Endothelial cell of umbilical vein (primary cell): Measurements from ENCODE around the gene GPR158. TPM values are rescaled to one million over a fixed set of nuclear protein-coding genes. Genes with fewer than 3 reads are reported as not detected.

Source experiments
- BruUV-seq: library from RNA; stranded (reverse); fragments of 400-500 nt; replicated peaks from 2 replicates; lab custom pipeline; 2021; lab: Mats Ljungman, UMichigan
- CTCF ChIA-PET: fragments of 300-600, 350-600 bp; sonication (Branson Sonifier 250); formaldehyde crosslinking; loops from one replicate; lab custom pipeline; 2021; ENCODE audit warnings: antibody characterized with exemption, inconsistent platforms; lab: Charles Lee
- POLR2A ChIA-PET: fragments of 300-600, 350-600 bp; sonication (Branson Sonifier 250); formaldehyde crosslinking; loops from one replicate; lab custom pipeline; 2021; ENCODE audit warnings: antibody characterized with exemption, inconsistent platforms; lab: Charles Lee
- DNase-seq: peaks from one replicate; pipeline ENCODE4 v3.0.0-alpha.2; 2011; ENCODE audit warnings: low read depth, low spot score
- FAIRE-seq: peaks from 2 replicates; lab custom pipeline; 2011; peaks lifted over from hg19 to GRCh38; lab: Jason Lieb, UNC
- H2AFZ ChIP-seq: 2 replicates; pipeline ENCODE4 v1.6.0; 2012; ENCODE audit warnings: low read depth, low read length, control low read depth, inconsistent platforms
- H3K27ac ChIP-seq: 2 replicates; pipeline ENCODE4 v1.5.1; 2011; ENCODE audit warnings: low read depth, mild to moderate bottlenecking, control low read depth, low read length, moderate library complexity; ENCODE audit not compliant: insufficient read depth
- H3K27me3 ChIP-seq, 2 experiments: 2 replicates each; pipeline versions ENCODE4 v1.6.0 to v1.6.1; 2011; ENCODE audit warnings: low read length in 2 of 2, mixed read lengths in 1 of 2; ENCODE audit not compliant: control insufficient read depth in 2 of 2, insufficient read depth in 2 of 2
- H3K36me3 ChIP-seq, 2 experiments: 2 replicates in 1 of 2; 3 replicates in 1 of 2; pipeline ENCODE4 v1.5.1; 2011; ENCODE audit warnings: low read length in 2 of 2, mild to moderate bottlenecking in 1 of 2, moderate library complexity in 1 of 2; ENCODE audit not compliant: control insufficient read depth in 2 of 2, insufficient read depth in 2 of 2; ENCODE audit errors: extremely low read depth in 1 of 2
- H3K4me1 ChIP-seq: 3 replicates; pipeline ENCODE4 v1.5.1; 2011; ENCODE audit warnings: mild to moderate bottlenecking, low read length; ENCODE audit not compliant: control insufficient read depth, insufficient read depth; ENCODE audit errors: extremely low read depth
- H3K4me2 ChIP-seq: 2 replicates; pipeline ENCODE4 v1.6.1; 2011; ENCODE audit warnings: low read length, control low read depth, mixed read lengths; ENCODE audit not compliant: insufficient read depth
- H3K4me3 ChIP-seq, 3 experiments: fragments of 200-600 bp in 1 of 3; sonication (generic), shearing (Covaris generic) in 1 of 3; replicated peaks in 1 of 3; 2 replicates each; pipeline ENCODE4 v1.5.1; 2011 to 2016; ENCODE audit warnings: control low read depth in 3 of 3, low read length in 3 of 3, mild to moderate bottlenecking in 2 of 3, inconsistent platforms in 1 of 3, low read depth in 1 of 3, moderate library complexity in 1 of 3; ENCODE audit not compliant: insufficient read depth in 1 of 3
- H3K79me2 ChIP-seq: 2 replicates; pipeline ENCODE4 v1.6.0; 2012; ENCODE audit warnings: low read length, inconsistent platforms; ENCODE audit not compliant: control insufficient read depth, insufficient read depth
- H3K9ac ChIP-seq: replicated peaks from 2 replicates; pipeline ENCODE3; 2011; ENCODE audit warnings: low read length, control low read depth; ENCODE audit not compliant: insufficient read depth; ENCODE audit errors: extremely low read depth
- H3K9me1 ChIP-seq: replicated peaks from 3 replicates; pipeline ENCODE4 v1.6.0; 2011; ENCODE audit warnings: mild to moderate bottlenecking, low read length; ENCODE audit not compliant: control insufficient read depth, insufficient read depth; ENCODE audit errors: extremely low read depth
- H3K9me3 ChIP-seq: replicated peaks from 2 replicates; pipeline ENCODE4 v1.5.1; 2012; ENCODE audit warnings: low read length, inconsistent platforms; ENCODE audit not compliant: control insufficient read depth, insufficient read depth
- H4K20me1 ChIP-seq: replicated peaks from 2 replicates; pipeline ENCODE3; 2011; ENCODE audit warnings: mild to moderate bottlenecking, low read length; ENCODE audit not compliant: control insufficient read depth, insufficient read depth; ENCODE audit errors: extremely low read depth
- CTCF ChIP-seq, 2 donors: IDR thresholded peaks; 1 replicate in 1 of 2; 2 replicates in 1 of 2; pipeline ENCODE4 v1.5.1; 2011; ENCODE audit warnings: low read length in 2 of 2, mild to moderate bottlenecking in 2 of 2, moderate library complexity in 2 of 2, control low read depth in 1 of 2, inconsistent platforms in 1 of 2, low read depth in 1 of 2; ENCODE audit not compliant: insufficient read depth in 1 of 2; ENCODE audit errors: extremely low read depth in 1 of 2
- EZH2 ChIP-seq: IDR thresholded peaks from 2 replicates; pipeline ENCODE4 v1.6.1; 2012; ENCODE audit warnings: borderline replicate concordance, low read depth, mild to moderate bottlenecking, moderate library complexity, low read length, inconsistent platforms; ENCODE audit not compliant: severe bottlenecking
- FOS ChIP-seq: IDR thresholded peaks from 2 replicates; pipeline ENCODE4 v1.6.1; 2011; ENCODE audit warnings: mild to moderate bottlenecking, low read length, moderate library complexity, borderline replicate concordance; ENCODE audit not compliant: insufficient read depth
- GATA2 ChIP-seq: IDR thresholded peaks from 2 replicates; pipeline ENCODE4 v1.7.0; 2011; ENCODE audit warnings: low read depth, mild to moderate bottlenecking, moderate library complexity, mixed read lengths, low read length; ENCODE audit not compliant: insufficient read length, insufficient read depth
- JUN ChIP-seq: IDR thresholded peaks from 2 replicates; pipeline ENCODE4 v1.6.1; 2011; ENCODE audit warnings: borderline replicate concordance, low read depth; ENCODE audit not compliant: insufficient read length, insufficient read depth
- MYC ChIP-seq: IDR thresholded peaks from one replicate; pipeline ENCODE4 v1.6.1; 2011; ENCODE audit warnings: mild to moderate bottlenecking, low read depth, low read length
- POLR2A ChIP-seq: IDR thresholded peaks from 2 replicates; pipeline ENCODE4 v1.6.1; 2012; ENCODE audit warnings: low read depth, mild to moderate bottlenecking, control low read depth, low read length
- POLR2AphosphoS5 ChIP-seq: IDR thresholded peaks from 2 replicates; pipeline ENCODE4 v1.6.1; 2012; ENCODE audit warnings: low read depth, mild to moderate bottlenecking, control low read depth, low read length, moderate library complexity; ENCODE audit not compliant: insufficient read depth
- dilution Hi-C: fragments of 300-500 bp; cut with MboI; formaldehyde crosslinking; loops from one replicate; pipeline ENCODE4 v1.15.0; 2019; ENCODE audit warnings: low sequenced_read_pairs; ENCODE audit not compliant: extremely low pct_ligation_motif_present
- intact Hi-C: fragments of 100-400 bp; cut with micrococcal nuclease; formaldehyde crosslinking; loops from one replicate; pipeline ENCODE4 v1.10.0; 2022
- polyA plus RNA-seq, 4 experiments: library from polyadenylated mRNA; depleted of rRNA in 3 of 4; stranded (reverse) in 3 of 4; unstranded in 1 of 4; fragments of >200 nt; gene quantifications; 2 replicates each; pipeline versions ENCODE4 v1.2.1 to v1.2.3, GENCODE V29; 2011 to 2012; ENCODE audit warnings: missing spikeins in 1 of 4
- total RNA-seq: library from RNA; stranded (reverse); gene quantifications from 2 replicates; pipeline ENCODE4 v1.2.3, GENCODE V29; 2021
- TF ChIP-seq, protein P1 (sequence below): IDR thresholded peaks from 2 replicates; pipeline ENCODE4 v1.6.1; 2011; ENCODE audit not compliant: insufficient read depth, insufficient read length

Gene GPR158
- total and polyA plus RNA-seq, 2 donors (not counting 3 experiments of a cell fraction or from before 2014, with no cell fraction given) = not detected

DNA sequence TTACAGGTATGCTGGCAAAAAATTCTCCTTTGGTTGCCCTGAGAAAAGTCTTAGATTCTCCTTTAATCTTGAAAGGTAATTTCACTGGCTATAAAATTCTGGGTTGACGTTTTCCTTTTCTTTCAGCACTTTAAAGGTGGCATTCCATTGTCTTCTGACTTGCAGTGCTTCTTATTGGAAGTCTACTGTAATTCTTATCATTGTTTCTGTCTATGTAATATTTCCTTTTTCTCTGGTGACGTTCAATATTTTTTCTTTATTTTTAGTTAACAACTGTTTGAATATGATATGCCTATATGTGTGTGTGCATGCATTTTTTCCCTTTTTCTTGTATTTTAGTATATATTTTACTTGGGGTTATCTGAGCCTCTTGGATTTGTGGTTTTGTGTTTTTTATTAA is 111.0 kb downstream of the GPR158 start:
- BruUV-seq = no TSS peak
- intact Hi-C loops = no loop called here

More for the DNA sequence above, 111.0 kb downstream of the GPR158 start:
- FAIRE-seq (no peak), DNase-seq (no peak)
- dilution Hi-C loops = no loop called here
- no peak overlapping the region for H3K4me3 ChIP-seq
- POLR2A ChIA-PET = no interaction called here
- H3K36me3 ChIP-seq = no peaks in the 10 kb centered on the region
- TF ChIP-seq, protein P1, sequence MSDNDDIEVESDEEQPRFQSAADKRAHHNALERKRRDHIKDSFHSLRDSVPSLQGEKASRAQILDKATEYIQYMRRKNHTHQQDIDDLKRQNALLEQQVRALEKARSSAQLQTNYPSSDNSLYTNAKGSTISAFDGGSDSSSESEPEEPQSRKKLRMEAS = no peak
- TF ChIP-seq POLR2A = no peak
- TF ChIP-seq JUN = no peak
- TF ChIP-seq FOS = no peak
- TF ChIP-seq POLR2AphosphoS5 = no peak
- no peak for TF ChIP-seq MYC
- no peak for TF ChIP-seq EZH2
- TF ChIP-seq CTCF (IDR thresholded peaks at IDR 0.05; ENCODE audit: extremely low read depth in 1 of 2, insufficient read depth in 1 of 2, low read depth in 1 of 2, low read length in 2 of 2) = no peak
- TF ChIP-seq GATA2 = no peak
- no peak overlapping the region for H3K9ac ChIP-seq
- H3K27ac ChIP-seq = no peak overlapping the region
- no peaks in the 10 kb centered on the region for H3K79me2 ChIP-seq
- CTCF ChIA-PET = no interaction called here
- no peaks in the 10 kb centered on the region for H3K27me3 ChIP-seq
- no peaks in the 10 kb centered on the region for H3K4me1 ChIP-seq
- no peaks in the 10 kb centered on the region for H3K9me3 ChIP-seq
- no peaks in the 10 kb centered on the region for H4K20me1 ChIP-seq
- no peak overlapping the region for H3K4me2 ChIP-seq
- H2AFZ ChIP-seq = no peak overlapping the region
- no peaks in the 10 kb centered on the region for H3K9me1 ChIP-seq
